HG02588 (cell line): Measurements from ENCODE around the gene EPB41L1.

Experiments
- ATAC-seq: cut with Tn5 transposase; IDR thresholded peaks from one replicate; pipeline ENCODE4 v1.9.1; 2021; ENCODE audit warnings: mild to moderate bottlenecking, moderate library complexity; ENCODE audit not compliant: unreplicated experiment

EPB41L1 gene

DNA sequence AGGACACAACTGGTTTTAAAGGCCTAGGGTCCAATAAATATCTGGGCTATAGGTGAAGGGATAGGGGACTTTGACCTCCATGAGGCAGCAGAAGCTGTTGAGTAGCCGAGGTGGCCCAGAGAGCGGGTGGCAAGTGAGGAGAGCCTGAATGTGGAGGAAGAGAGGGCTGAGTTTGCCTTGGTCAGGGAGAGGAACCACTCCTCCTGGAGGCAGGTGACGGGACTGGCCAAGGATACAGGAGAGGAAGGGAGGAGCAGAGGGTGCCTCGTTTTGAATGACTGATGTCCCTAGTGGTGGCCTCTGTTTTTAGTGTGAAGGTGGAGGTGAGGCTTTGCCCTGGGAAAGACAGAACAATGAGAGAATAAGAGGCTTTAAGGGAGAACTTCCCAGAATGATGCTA, 62.7 kb downstream of the EPB41L1 start:
- no peak for ATAC-seq

DNA sequence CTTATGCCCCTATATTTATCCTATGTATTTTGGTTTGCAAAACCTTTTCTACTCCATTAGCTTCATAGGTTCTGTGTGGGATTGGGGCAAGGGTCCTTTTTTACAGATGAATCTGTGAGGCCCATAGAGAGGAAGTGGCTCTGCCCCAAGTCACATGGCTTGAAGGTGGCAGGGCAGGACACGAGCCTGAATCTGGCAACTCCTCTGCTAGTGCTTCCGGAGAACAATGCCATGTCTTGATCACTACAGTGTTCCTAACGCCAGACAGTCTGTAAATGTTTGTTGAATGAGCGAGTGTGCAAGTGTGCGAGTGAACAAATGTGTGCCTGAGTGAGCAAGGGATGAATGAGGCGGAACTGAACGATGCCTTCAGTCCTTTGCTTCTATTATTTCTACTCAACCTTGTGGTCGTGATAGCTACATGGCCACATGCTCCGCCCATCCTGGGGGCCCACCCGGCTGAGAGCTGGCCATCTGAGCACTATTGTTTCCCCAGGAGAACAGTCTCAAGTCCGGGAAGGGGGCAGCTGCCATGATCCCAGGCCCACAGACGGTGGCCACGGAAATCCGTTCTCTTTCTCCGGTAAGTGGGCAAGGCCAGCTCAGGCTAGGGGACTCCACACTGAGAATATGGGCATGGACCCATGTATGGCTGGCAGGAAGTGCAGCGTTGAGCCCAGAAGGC, 64.0 kb downstream of the EPB41L1 start:
- no peak for ATAC-seq

DNA sequence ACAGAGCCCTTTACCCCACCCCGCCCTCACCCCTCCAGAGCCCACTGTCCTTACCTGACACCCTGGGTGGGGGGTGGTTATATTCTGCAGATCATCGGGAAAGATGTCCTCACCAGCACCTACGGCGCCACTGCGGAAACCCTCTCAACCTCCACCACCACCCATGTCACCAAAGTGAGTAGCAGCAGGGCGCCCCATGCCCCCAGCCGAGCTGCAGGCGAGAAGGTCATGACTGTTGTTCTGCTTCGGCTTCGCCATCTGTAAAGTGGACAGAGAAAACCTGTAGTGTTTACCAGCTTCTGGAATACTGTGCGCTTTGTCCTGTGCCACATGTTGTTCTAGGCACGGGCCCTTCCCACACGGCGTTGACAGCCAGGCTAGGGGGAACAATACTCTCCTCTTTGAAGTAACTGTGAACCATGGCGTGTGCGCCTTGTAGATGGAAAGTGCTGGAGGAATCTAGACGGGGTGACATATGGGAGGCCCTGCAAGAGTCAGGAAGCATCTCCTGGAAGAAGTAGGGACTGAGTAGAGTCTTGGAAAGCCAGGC, 65.2 kb downstream of the EPB41L1 start:
- ATAC-seq: no peak

DNA sequence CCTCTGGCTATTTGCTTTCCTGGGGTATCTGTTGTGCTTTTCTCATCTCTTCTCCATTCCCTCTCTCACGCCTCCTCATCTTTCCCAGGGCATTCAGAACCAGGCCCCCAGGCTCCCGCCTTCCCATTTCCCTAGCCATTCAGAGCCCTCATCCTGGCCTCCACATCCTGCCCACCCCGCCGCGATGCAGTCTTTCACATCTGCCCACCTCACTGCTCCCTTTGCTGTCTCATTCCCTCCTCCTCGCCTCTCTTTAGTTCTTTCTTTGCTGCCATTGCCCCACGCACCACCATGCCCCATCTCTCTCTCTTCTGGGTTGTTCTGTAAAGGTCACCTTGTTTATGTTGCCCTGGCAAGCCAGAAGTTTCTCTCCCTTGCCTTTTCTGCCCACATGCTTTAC, 71.1 kb downstream of the EPB41L1 start:
- no peak for ATAC-seq

DNA sequence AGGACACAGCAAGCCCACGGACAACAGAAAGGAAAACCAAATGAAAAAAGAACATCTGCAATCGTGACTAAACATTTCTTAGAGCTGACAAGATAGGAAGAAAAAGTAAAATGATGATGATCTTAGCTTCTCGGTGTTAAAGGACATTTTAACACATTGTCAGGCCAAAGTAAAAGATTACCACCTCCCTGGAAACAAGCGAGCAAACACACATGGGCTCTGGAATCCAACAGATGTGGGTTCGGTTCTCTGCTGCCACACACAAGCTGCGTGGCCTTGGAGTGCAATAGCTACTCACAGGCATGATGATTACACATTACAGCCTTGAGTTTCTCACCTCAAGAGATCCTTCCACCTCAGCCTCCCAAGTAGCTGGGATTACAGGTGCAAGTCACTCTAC, 74.2 kb downstream of the EPB41L1 start:
- ATAC-seq: no peak

DNA sequence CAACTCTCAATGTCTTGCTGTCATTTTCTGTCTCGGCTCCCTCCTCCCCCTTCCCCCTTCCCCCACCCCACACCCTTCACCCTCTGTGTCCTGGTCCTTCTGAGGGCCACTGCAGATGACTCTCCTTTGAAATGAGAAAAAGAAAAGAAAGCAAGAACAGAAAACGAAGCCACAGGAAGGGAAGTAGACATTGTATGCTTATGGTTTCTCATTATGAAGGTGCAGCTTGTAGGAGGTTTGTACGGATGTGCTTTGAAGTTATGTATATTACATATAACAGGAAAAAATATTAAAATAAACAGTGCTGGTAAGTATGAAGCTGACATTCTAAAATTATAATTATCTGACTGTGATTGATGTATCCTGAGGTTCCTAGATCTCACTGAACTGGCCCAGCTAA, 75.5 kb downstream of the EPB41L1 start:
- no peak for ATAC-seq

DNA sequence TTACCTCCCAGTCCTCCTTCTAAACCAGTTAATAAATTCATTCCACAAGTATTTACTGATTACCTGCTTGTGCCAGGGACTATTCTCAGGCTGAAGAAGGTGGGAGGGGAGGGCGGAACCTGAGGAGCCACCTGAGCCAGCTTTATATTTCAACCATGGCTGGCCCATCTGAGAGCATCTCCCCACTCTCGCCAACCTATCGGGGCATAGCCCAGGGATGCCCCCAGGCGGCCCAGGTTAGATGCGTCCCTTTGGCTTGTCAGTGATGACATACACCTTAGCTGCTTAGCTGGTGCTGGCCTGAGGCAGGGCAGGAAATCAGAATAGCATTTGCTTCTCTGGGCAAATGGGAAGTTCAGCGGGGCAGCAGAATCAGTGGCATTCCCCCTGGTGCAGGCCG, 76.8 kb downstream of the EPB41L1 start:
- ATAC-seq: no peak

DNA sequence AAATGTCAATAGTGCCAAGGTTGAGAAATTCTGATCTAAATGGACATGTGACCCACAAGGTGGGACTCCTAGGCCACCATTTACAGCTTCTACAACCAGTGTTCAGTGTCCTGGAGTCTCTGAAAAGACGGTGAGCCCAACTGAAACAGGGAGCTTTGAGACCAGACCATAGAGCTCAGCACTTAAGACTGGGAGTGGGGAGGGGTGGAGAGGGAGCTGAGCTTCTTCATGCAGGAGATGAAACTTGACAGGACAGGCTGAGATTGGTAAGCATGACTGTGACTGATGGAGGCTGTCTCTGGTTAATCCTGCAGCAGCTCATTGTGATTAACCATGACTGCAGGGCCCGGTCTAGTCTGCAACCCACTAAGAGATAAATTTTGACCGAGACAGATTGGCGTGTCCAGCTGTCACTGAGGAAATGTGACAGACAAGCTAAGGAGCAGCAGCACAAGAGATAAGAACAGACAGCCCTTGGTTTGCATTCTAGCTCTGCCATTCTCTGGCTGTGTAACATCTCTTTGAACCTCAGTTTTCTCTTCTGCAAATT, 80.3 kb downstream of the EPB41L1 start:
- ATAC-seq: no peak

DNA sequence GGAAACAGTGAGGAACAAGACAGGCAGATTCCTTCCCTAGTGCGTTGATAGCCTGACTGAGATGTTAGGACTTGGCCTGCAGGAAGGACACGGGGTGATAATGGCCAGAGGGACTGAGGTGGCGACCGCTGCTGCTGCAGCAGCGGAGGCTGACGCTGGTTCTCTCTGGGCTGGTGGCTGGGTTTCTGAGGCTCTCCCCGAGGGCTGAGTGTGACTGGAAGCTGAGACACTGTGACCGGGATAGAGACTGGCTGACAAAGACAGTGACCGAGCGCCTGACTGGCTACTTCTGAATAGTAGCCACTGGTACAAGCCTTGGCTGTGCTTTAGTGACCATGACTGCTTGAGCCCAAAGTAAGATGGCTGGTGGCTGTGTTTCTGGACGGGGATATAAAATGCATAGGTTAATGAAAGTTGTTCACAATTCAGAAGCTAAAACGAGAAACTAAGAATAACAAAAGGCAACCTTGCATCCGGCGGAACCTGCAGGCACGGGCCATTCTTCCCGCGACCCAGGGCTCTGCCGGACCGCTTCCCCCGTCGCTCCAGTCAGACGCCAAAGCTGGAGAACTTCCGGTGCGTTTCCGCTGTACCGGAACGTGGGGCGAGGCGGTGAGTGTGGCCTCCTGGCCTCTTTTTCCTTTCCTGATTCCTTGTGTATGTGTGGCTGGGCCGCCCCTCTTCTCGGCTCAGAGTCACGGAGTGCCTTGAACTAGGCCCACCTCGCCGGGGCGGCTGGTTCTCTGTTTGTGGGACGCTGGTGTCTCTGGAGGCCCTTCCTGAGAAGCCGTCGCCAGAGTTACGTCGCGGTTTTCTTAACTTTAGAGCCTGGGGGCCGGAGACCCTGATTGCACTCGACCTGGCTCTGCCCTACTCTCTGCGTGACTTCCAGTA, 81.6 kb downstream of the EPB41L1 start, which contains the start of gene AAR2:
Gene AAR2, plus strand, starts transcription at position 587 of the 894 bp plus-strand sequence. CDS start 3,391 bp downstream, outside the sequence.
- no peak for ATAC-seq

DNA sequence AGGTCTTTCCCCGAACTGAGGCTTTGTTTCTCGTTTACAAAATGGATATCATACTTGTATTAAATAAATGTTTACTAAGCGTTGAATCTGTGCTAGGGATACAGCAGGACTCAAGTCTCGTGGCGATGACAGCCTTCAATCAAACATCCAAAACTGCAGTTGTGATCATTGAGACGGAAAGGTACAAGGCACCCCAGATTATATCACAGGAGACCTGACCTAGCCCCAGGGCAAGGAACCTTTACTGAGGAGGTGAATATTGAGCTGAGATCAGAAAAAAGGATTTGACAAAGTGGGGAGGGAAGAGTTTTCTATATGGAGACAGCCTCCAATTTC, 82.2 kb downstream of the EPB41L1 start:
- no peak for ATAC-seq

DNA sequence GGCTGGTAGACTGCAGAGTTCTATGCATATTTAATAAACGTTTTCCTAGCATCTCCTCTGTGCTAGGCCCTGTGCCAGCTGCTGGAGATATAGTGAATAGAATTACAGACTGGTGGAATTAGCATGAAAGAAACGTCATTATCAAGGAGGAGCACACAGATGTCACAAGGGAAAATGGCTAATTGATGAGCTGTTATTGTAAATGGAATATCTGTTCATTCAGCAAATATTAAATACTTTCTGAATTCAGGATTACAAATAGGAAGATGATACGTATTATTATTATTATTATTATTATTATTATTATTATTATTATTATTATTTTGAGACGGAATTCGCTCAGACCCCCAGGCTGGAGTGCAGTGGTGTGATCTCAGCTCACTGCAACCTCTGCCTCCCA, 82.9 kb downstream of the EPB41L1 start:
- no peak for ATAC-seq

DNA sequence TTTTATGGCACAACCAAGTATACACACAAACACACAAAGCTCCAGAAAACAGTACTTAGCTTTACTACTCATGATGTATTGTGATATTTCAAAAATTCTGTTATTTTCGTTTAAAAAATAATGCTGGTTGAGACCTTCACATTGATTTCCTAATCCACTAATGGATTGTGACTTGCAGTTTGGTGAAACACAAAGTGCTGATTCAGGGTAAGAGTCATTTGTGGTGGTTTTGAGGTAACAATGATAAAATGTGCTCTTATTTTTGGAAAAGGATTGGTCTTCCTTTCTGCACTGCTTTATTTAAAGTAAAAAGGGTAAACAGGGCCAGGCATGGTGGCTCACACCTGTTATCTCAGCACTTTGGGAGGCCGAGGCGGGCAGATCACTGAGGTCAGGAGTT, 83.6 kb downstream of the EPB41L1 start:
- no peak for ATAC-seq

DNA sequence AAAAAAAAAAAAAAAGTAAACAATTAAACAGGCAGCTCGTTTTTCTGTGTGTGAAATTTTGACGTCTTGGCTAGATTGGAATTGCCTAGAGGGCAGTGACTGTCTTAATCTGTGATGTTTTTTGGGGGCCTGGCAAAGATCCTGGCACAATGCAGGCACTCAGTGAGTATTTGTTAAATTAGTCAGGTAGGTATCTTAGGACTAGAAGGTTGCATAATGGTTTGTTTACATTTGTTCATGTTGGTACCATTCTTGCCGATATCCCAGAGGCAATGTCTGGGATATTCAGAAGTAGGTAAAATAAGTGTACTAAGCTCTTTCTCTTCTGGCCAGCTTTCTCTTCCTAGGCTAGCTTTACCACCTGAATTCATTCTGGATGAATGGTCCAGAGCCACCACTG, 84.2 kb downstream of the EPB41L1 start:
- no peak for ATAC-seq

DNA sequence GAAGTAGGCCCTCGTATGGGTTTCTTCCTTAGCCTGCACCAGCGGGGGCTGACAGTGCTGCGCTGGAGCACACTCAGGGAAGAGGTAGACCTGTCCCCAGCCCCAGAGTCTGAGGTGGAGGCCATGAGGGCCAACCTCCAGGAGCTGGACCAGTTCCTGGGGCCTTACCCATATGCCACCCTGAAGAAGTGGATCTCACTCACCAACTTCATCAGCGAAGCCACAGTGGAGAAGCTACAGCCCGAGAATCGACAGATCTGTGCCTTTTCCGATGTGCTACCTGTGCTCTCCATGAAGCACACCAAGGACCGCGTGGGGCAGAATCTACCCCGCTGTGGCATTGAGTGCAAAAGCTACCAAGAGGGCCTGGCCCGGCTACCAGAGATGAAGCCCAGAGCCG, 85.5 kb downstream of the EPB41L1 start:
- no peak for ATAC-seq

DNA sequence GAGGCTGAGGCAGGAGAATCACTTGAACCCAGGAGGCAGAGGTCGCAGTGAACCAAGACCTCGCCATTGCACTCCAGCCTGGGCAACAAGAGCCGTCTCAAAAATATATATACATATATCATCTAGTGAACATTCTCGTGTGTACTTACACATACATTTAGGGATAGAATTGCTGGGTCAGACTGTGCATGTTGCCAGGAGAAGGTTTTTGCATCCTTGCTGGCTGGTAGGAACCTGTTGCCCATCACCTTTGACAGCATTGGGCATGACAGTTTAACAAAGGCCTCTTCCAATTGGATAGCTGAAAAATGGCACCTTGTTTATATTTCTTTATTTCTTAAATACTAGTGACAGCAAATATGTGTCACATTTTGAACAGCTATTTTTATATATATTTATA, 87.1 kb downstream of the EPB41L1 start:
- ATAC-seq: no peak

DNA sequence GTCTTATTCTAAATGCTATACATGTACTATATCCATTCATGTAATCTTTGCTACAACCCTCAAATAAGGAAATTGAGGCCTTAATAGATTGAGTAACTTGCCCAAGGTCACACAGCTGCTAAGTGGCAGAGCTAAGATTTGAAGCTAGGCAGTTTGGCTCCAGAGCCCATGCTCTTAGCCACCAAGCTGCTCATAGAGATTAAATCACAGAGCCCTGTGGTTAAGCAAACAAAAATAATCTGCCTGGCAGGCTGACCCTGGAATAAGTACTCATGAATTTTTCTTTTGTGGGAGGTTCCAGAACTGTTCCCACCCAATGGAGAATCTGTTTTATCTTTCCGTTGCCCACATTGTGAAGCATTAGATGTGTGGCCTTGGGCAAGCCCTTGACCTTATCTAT, 89.2 kb downstream of the EPB41L1 start:
- ATAC-seq: no peak

DNA sequence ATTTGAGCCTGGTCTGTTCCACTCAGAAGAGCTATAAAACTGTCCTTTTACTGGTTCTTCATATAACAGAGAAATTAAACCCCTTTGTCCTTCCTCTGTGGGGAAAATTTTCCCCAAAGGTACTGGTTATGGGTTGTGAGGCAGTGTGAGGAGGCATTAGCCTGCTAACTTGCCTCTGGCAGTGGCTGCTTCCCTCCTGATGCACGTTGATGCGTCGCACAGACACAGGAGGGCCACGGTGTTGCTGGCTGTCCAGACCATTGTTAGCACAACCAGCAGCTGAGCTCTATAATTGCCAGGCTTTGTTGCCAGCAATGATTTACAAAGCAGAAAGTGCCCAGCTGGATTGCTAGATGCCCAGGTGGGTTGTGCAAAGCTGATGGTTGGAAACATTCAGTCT, 91.9 kb downstream of the EPB41L1 start:
- ATAC-seq: no peak

DNA sequence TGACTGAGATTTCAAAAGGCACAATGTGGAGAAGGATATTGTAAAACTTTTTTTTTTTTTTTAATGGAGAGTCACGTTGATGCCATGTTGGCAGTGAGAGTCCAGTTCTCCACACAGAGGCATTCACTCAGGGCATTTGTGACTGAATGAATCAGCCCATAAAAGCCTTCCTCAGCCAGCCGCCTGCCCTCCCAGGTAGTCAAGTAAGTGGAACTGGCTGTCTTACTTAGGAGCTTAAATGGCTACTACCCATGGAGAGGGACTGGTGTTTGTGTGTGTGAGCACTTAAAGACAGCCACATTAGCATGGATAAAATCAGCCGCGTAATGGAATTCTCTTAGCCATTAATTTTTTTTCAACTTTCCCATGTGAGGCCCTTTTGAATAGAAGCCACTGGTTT, 94.3 kb downstream of the EPB41L1 start:
- no peak for ATAC-seq

DNA sequence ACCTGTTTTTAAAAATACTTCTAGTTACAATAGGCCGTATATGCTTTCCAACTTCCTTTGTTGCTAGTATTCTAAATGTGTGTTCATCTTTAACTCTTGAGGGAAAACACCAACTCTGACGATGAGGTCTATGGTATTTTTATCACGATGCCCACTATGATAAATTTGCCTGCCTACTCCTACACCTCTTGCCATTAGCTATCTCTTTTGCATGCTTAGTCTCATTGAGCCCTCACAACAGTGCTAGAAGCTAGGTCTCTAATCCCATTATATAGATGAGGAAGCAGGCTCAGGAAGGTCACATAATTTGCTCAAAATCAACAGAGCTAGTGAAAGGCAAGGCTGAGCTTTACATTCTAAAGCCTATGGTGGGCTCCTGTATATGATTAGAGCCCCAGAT, 94.9 kb downstream of the EPB41L1 start:
- ATAC-seq: no peak

DNA sequence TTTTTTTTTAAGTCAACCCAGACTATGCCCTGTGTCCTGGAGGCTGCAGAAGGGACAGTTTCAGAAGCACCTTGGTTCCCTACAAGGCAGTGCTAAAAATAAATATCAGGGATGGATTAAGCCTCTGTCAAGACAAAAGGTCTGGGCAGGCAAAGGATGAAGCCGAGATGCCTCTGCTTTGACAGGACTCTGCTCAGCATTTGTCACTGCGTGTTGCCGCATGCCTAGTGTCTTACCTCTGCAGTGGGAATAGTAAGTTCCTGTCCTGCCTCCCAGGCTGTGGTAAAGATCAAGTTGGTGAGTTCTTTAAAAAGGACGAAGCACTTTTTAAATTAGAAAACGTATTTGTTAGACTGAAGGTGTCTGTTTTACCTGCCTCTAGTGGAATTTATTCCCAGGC, 96.9 kb downstream of the EPB41L1 start:
- no peak for ATAC-seq

DNA sequence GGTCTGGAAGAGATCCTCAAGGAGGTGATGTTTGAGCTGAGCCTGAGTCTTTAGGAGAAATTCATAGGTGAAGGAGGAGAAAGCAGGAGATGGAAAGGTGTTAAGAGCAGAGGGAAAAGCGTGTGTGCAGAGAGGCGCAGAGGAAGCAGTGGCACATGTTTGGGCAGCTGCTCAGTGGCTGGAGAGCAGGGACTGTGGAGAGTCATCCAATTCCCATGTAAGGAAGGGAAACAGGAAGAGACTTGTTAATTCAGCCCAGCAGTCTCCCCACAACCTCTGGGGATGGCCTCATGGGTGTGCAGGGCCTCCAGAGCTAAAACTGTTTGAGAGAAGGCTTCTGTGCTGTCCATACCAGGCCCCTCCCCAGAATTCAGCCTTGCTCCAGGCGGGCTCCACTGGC, 98.0 kb downstream of the EPB41L1 start:
- no peak for ATAC-seq

DNA sequence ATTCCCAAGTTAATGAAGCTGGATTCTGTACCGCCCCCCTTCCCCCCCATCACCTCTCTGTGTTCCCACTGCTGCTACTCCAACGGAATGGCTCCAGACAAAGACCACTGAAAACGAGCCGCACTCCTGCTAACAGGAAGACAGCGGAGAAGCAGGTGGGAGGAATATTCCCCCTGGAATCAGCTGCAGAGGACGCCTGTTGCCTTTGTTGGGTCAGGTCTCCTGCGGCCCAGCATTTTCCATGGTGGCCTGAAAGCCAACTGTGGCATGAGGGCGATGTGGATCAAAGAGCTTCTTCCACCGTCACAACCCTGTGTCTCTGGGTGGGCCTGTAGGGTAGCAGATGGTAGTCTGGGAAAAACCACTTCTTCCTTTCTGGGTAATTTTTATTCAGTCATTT, 98.5 kb downstream of the EPB41L1 start:
- no peak for ATAC-seq
